Measurements from ENCODE around the gene WDR91. TPM values are rescaled to one million over a fixed set of nuclear protein-coding genes. Genes with fewer than 3 reads are reported as not detected.

The WDR91 gene
- total RNA-seq, 3 donors from 2014 or later (not counting 1 experiment from before 2014, with no cell fraction given), result 28.7 to 42.0 (median 39.2) TPM

DNA sequence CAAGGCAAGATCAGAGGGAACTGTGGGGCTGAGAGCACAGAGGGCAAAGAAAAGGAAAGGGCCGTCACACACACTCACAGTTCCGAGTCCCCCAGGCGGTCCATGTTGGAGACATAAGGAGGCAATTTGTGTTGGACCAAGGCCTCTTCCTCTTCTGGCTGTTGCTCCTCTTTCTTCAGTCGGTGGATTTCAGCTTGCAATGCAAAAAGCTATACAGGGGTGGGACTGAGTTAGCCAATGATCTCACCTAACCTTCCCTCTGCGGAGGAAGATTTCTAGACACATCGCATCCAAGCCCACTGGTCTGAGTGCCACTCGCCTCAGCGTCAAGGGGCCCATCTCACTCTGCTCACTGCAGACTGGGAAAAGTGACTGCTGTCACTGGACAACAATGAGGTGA lies 5.5 kb downstream of the WDR91 start:
- Histone ChIP-seq H3K36me3 (ENCODE audit: control insufficient read depth, insufficient read depth, low read length) (peaks cover 31% of the 10 kb centered on the region), H3K4me1 (ENCODE audit: control insufficient read depth, insufficient read depth, low read length) (peaks cover 18% of the 10 kb centered on the region), H3K4me3 (ENCODE audit: low read length) (no peak overlapping the region), H3K9me3 (ENCODE audit: control insufficient read depth, insufficient read depth, low read length) (no peaks in the 10 kb centered on the region), H3K27me3 (ENCODE audit: control insufficient read depth, insufficient read depth, low read length) (no peaks in the 10 kb centered on the region), H3K27ac (ENCODE audit: low read length) (no peak overlapping the region)
- Mint-ChIP-seq H3K4me3 (no peak overlapping the region), H3K4me1 (peaks cover 16 to 27% of the 10 kb centered on the region in 2 donors), H3K27ac (no peak overlapping the region), H3K27me3 (ENCODE audit: low read depth in 2 of 2) (no peaks in the 10 kb centered on the region), H3K36me3 (no peaks in the 10 kb centered on the region), H3K9me3 (no peaks in the 10 kb centered on the region)
- TF ChIP-seq, protein P1, sequence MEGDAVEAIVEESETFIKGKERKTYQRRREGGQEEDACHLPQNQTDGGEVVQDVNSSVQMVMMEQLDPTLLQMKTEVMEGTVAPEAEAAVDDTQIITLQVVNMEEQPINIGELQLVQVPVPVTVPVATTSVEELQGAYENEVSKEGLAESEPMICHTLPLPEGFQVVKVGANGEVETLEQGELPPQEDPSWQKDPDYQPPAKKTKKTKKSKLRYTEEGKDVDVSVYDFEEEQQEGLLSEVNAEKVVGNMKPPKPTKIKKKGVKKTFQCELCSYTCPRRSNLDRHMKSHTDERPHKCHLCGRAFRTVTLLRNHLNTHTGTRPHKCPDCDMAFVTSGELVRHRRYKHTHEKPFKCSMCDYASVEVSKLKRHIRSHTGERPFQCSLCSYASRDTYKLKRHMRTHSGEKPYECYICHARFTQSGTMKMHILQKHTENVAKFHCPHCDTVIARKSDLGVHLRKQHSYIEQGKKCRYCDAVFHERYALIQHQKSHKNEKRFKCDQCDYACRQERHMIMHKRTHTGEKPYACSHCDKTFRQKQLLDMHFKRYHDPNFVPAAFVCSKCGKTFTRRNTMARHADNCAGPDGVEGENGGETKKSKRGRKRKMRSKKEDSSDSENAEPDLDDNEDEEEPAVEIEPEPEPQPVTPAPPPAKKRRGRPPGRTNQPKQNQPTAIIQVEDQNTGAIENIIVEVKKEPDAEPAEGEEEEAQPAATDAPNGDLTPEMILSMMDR (IDR thresholded peaks at IDR 0.05), result no peak
- ATAC-seq (no peak), DNase-seq (no peak)
- intact Hi-C loops (cut with micrococcal nuclease), result no loop called here
- WGBS (ENCODE audit: insufficient coverage), result 92% methylated on average over 8 of the region's 8 CpGs

DNA sequence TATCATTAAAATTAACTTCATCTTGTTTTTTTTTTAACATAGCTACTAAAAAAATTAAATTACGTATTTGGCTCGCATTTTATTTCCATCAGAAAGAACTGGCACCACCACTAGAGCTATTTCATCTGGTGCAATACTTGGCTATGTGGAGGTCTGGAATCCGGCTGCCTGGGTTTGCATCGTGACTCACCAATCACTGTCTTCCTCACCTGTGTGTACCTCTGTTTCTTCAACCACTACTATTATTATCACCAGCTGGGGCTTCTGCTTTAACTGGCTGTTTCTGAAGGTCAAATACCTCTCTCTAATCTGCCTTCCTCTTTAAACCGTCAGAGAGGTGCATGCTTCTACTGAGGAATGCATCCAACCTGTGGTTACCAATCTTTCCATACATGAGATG lies 6.5 kb downstream of the WDR91 start:
- DNase-seq (no peak), ATAC-seq (no peak)
- Histone ChIP-seq H3K36me3 (ENCODE audit: control insufficient read depth, insufficient read depth, low read length) (peaks cover 31% of the 10 kb centered on the region), H3K4me1 (ENCODE audit: control insufficient read depth, insufficient read depth, low read length) (peaks cover 10% of the 10 kb centered on the region), H3K27me3 (ENCODE audit: control insufficient read depth, insufficient read depth, low read length) (no peaks in the 10 kb centered on the region), H3K9me3 (ENCODE audit: control insufficient read depth, insufficient read depth, low read length) (no peaks in the 10 kb centered on the region), H3K4me3 (ENCODE audit: low read length) (no peak overlapping the region), H3K27ac (ENCODE audit: low read length) (no peak overlapping the region)
- Mint-ChIP-seq H3K4me1 (peaks cover 11 to 22% of the 10 kb centered on the region in 2 donors), H3K36me3 (no peaks in the 10 kb centered on the region), H3K27ac (no peak overlapping the region), H3K4me3 (no peak overlapping the region), H3K9me3 (no peaks in the 10 kb centered on the region), H3K27me3 (ENCODE audit: low read depth in 2 of 2) (no peaks in the 10 kb centered on the region)
- intact Hi-C loops (cut with micrococcal nuclease), result no loop called here
- 99% methylated on average over 5 of the region's 5 CpGs for WGBS (ENCODE audit: insufficient coverage)
- TF ChIP-seq, protein P1 (IDR thresholded peaks at IDR 0.05), result no peak

DNA sequence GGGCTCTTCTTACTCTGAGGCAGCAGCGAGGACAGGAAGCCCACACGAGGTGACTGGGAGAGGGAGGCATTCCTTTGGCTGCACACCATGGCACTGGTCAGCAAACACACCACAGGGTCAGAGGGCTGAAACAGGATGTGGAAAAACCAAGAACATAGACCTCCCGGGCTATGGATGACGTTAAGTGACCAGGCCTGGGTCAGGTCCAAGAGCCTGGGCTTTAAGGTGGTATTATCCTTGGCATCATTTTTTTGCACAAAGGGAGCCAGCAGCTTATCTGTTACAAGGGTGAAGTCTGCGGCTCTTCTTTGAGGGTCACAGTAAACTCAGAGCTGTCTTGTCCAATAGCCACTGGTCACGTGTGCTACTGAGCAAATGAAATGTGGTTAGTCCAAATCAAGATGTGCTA lies 7.0 kb downstream of the WDR91 start:
- intact Hi-C loops (cut with micrococcal nuclease), result no loop called here
- H3K4me1 Mint-ChIP-seq, result peaks cover 11 to 22% of the 10 kb centered on the region in 2 donors

DNA sequence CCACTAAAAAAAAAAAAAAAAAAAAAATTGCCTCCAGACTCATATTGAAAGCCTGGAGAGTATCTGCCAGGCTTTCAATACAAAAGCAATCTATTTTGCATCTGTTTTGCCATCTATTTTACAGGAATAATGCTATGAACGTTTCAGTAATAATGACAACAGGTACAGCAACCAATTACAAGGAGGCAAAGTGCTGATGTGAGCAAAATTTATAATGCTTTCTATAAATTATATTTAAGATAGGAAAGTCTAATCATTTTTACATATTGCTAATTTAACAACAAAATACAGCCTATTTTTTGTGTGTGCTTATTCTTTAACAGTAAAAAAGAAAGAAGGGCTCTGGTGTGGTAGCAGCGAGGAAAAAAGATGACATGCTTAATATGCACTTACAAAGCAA lies 10.0 kb downstream of the WDR91 start:
- TF ChIP-seq, protein P1 (IDR thresholded peaks at IDR 0.05), result no peak
- no peak for ATAC-seq
- H3K27ac Mint-ChIP-seq, result no peak overlapping the region

More for the DNA sequence above, 7.0 kb downstream of the WDR91 start:
- H3K4me1 ChIP-seq (ENCODE audit: control insufficient read depth, insufficient read depth, low read length), result peaks cover 10% of the 10 kb centered on the region
- H3K4me3 ChIP-seq (ENCODE audit: low read length), result no peak overlapping the region
- no peak overlapping the region for H3K27ac ChIP-seq (ENCODE audit: low read length)
- TF ChIP-seq, protein P1 (IDR thresholded peaks at IDR 0.05), result no peak
- H3K4me3 Mint-ChIP-seq, result no peak overlapping the region
- H3K27ac Mint-ChIP-seq, result no peak overlapping the region
- H3K36me3 Mint-ChIP-seq, result peaks cover 2% of the 10 kb centered on the region
- DNase-seq, result no peak
- no peaks in the 10 kb centered on the region for H3K27me3 ChIP-seq (ENCODE audit: control insufficient read depth, insufficient read depth, low read length)
- peaks cover 35% of the 10 kb centered on the region for H3K36me3 ChIP-seq (ENCODE audit: control insufficient read depth, insufficient read depth, low read length)
- ATAC-seq, result no peak
- no peaks in the 10 kb centered on the region for H3K27me3 Mint-ChIP-seq (ENCODE audit: low read depth in 2 of 2)
- H3K9me3 Mint-ChIP-seq, result no peaks in the 10 kb centered on the region
- H3K9me3 ChIP-seq (ENCODE audit: control insufficient read depth, insufficient read depth, low read length), result no peaks in the 10 kb centered on the region
- WGBS (ENCODE audit: insufficient coverage), result 93% methylated on average over 6 of the region's 6 CpGs

More for the DNA sequence above, 10.0 kb downstream of the WDR91 start:
- no peaks in the 10 kb centered on the region for H3K9me3 ChIP-seq (ENCODE audit: control insufficient read depth, insufficient read depth, low read length)
- no peak overlapping the region for H3K4me3 ChIP-seq (ENCODE audit: low read length)
- no peak for DNase-seq
- Mint-ChIP-seq H3K9me3 (no peaks in the 10 kb centered on the region), H3K4me3 (no peak overlapping the region), H3K4me1 (no peaks in the 10 kb centered on the region), H3K36me3 (peaks cover 6% of the 10 kb centered on the region), H3K27me3 (ENCODE audit: low read depth in 2 of 2) (no peaks in the 10 kb centered on the region)
- peaks cover 53% of the 10 kb centered on the region for H3K36me3 ChIP-seq (ENCODE audit: control insufficient read depth, insufficient read depth, low read length)
- H3K4me1 ChIP-seq (ENCODE audit: control insufficient read depth, insufficient read depth, low read length), result no peaks in the 10 kb centered on the region
- WGBS (ENCODE audit: insufficient coverage), result 100% methylated on average over 1 of the region's 2 CpGs
- no peaks in the 10 kb centered on the region for H3K27me3 ChIP-seq (ENCODE audit: control insufficient read depth, insufficient read depth, low read length)
- intact Hi-C loops (cut with micrococcal nuclease), result no loop called here
- H3K27ac ChIP-seq (ENCODE audit: low read length), result no peak overlapping the region
